SK-N-SH (cell line): Measurements from ENCODE around the gene TLN1. TPM values are rescaled to one million over a fixed set of nuclear protein-coding genes. Genes with fewer than 3 reads are reported as not detected.
A peak's percentile ranks its signal among the peaks of the same experiment; 100 is the strongest.

Experiments used
- CTCF ChIA-PET: fragments of 300-600, 350-600 bp; formaldehyde crosslinking; extraction: SDS; loops from one replicate; lab custom pipeline; 2021; lab: Yijun Ruan, JAX
- POLR2A ChIA-PET: fragments of 350-600 bp; sonication (Branson Sonifier 250); formaldehyde crosslinking; extraction: SDS; loops from one replicate; lab custom pipeline; 2020; ENCODE audit warnings: antibody characterized with exemption, inconsistent platforms; lab: Yijun Ruan, JAX
- DNase-seq: peaks from one replicate; pipeline ENCODE4 v3.0.0; 2012
- H2AFZ ChIP-seq: fragments of 200-600 bp; sonication (generic); 2 replicates; pipeline ENCODE4 v1.8.1; 2016; ENCODE audit warnings: antibody characterized with exemption, mild to moderate bottlenecking, low read depth
- H3F3A ChIP-seq: fragments of 200-600 bp; sonication (generic); replicated peaks from 2 replicates; pipeline ENCODE3; 2016; ENCODE audit warnings: antibody characterized with exemption, mild to moderate bottlenecking; ENCODE audit not compliant: insufficient read depth
- H3K27ac ChIP-seq, 2 experiments: fragments of 200-500 bp in 1 of 2; fragments of 200-600 bp in 1 of 2; sonication (Bioruptor generic) in 1 of 2; sonication (generic), shearing (Covaris generic) in 1 of 2; 2 replicates each; pipeline versions ENCODE4 v1.5.1 to v1.6.1; 2014 to 2016; ENCODE audit warnings: low read depth in 2 of 2, inconsistent platforms in 1 of 2, low read length in 1 of 2, mild to moderate bottlenecking in 1 of 2, mixed read lengths in 1 of 2
- H3K27me3 ChIP-seq: fragments of 200-600 bp; sonication (generic), shearing (Covaris generic); 2 replicates; pipeline ENCODE4 v1.6.1; 2016; ENCODE audit warnings: mixed run types; ENCODE audit not compliant: insufficient read depth
- H3K36me3 ChIP-seq, 2 experiments: fragments of 200-500 bp in 1 of 2; fragments of 200-600 bp in 1 of 2; sonication (Bioruptor generic) in 1 of 2; sonication (generic) in 1 of 2; replicated peaks in 1 of 2; 2 replicates each; pipeline versions ENCODE3 to v1.5.1; 2014 to 2016; ENCODE audit warnings: low read length in 1 of 2, mild to moderate bottlenecking in 1 of 2; ENCODE audit not compliant: insufficient read depth in 2 of 2, control insufficient read depth in 1 of 2
- H3K4me1 ChIP-seq, 2 experiments: fragments of 200-500 bp in 1 of 2; fragments of 200-600 bp in 1 of 2; sonication (Bioruptor generic) in 1 of 2; sonication (generic), shearing (Covaris generic) in 1 of 2; 2 replicates each; pipeline versions ENCODE4 v1.5.1 to v1.6.1; 2014 to 2016; ENCODE audit warnings: low read depth in 1 of 2, low read length in 1 of 2, mixed run types in 1 of 2; ENCODE audit not compliant: insufficient read depth in 2 of 2, control insufficient read depth in 1 of 2
- H3K4me2 ChIP-seq: fragments of 200-600 bp; sonication (generic), shearing (Covaris generic); 2 replicates; pipeline ENCODE4 v1.6.1; 2017; ENCODE audit warnings: mixed run types
- H3K4me3 ChIP-seq, 2 experiments: fragments of 200-500 bp in 1 of 2; fragments of 200-600 bp in 1 of 2; sonication (Bioruptor generic) in 1 of 2; sonication (generic), shearing (Covaris generic) in 1 of 2; 2 replicates each; pipeline versions ENCODE4 v1.5.1 to v1.8.1; 2014 to 2016; ENCODE audit warnings: low read depth in 2 of 2, inconsistent platforms in 1 of 2, low read length in 1 of 2, mild to moderate bottlenecking in 1 of 2, mixed read lengths in 1 of 2, moderate library complexity in 1 of 2
- H3K79me2 ChIP-seq: fragments of 200-600 bp; sonication (generic); 2 replicates; pipeline ENCODE4 v1.8.1; 2017; ENCODE audit warnings: mild to moderate bottlenecking; ENCODE audit not compliant: insufficient read depth
- H3K9ac ChIP-seq: fragments of 200-600 bp; sonication (generic); 2 replicates; pipeline ENCODE4 v1.6.1; 2017; ENCODE audit warnings: mixed run types
- H3K9me2 ChIP-seq: fragments of 200-600 bp; sonication (generic); 2 replicates; pipeline ENCODE4 v1.6.1; 2017; ENCODE audit warnings: mixed run types
- H3K9me3 ChIP-seq: fragments of 200-600 bp; sonication (generic); 2 replicates; pipeline ENCODE4 v1.6.1; 2017; ENCODE audit warnings: mixed run types, mild to moderate bottlenecking, moderate library complexity
- H4K20me1 ChIP-seq: fragments of 200-600 bp; sonication (generic); 2 replicates; pipeline ENCODE4 v1.6.1; 2017; ENCODE audit warnings: mild to moderate bottlenecking, mixed run types; ENCODE audit not compliant: insufficient read depth
- EZH2phosphoT487 ChIP-seq: fragments of 200-600 bp; sonication (generic); IDR thresholded peaks from 2 replicates; pipeline ENCODE4 v1.6.1; 2017; ENCODE audit warnings: low read depth, mixed run types, mild to moderate bottlenecking, antibody characterized with exemption, moderate library complexity, borderline replicate concordance
- FOXJ3 ChIP-seq: sonication (generic); formaldehyde crosslinking; IDR thresholded peaks from 2 replicates; pipeline ENCODE4 v1.5.1; 2020; ENCODE audit warnings: mild to moderate bottlenecking, missing genetic modification reagents
- PBX3 ChIP-seq: IDR thresholded peaks from 2 replicates; pipeline ENCODE4; 2012
- RFX5 ChIP-seq: IDR thresholded peaks from 2 replicates; pipeline ENCODE4 v1.6.1; 2012; ENCODE audit warnings: mild to moderate bottlenecking, improper control_type of control experiment, low read length
- SMC3 ChIP-seq: IDR thresholded peaks from 2 replicates; pipeline ENCODE4 v1.6.1; 2012; ENCODE audit warnings: low read depth, low read length, improper control_type of control experiment
- TAF1 ChIP-seq: IDR thresholded peaks from 2 replicates; pipeline ENCODE4 v1.6.1; 2012; ENCODE audit warnings: low read depth, mild to moderate bottlenecking, low read length, moderate library complexity, borderline replicate concordance
- USF1 ChIP-seq: IDR thresholded peaks from 2 replicates; pipeline ENCODE4 v1.4.0; 2012; ENCODE audit warnings: low read depth, borderline replicate concordance
- WGBS: methylation state at CpG from one replicate; pipeline ENCODE4 v1.1.6; 2017; ENCODE audit warnings: low lambda C conversion rate; 5-methylcytosine and 5-hydroxymethylcytosine counted together
- polyA plus RNA-seq, 3 experiments: library from polyadenylated mRNA; depleted of rRNA; stranded (reverse); fragments of >200 nt; gene quantifications; 2 replicates each; pipeline ENCODE4 v1.2.3, GENCODE V29; 2012

Gene TLN1
- polyA plus RNA-seq, 1 of the 3 experiments (the other 2 are of a cell fraction): 115 TPM

- no peaks in the 10 kb centered on the region for H4K20me1 ChIP-seq
- H3K36me3 ChIP-seq: peaks cover 28 to 49% of the 10 kb centered on the region in 2 experiments
- peak overlapping the region in 1 of 2 experiments; percentile 77; a peak in 2 of 4 replicates for H3K27ac ChIP-seq
- no peaks in the 10 kb centered on the region for H3K27me3 ChIP-seq
- H3K4me1 ChIP-seq: peaks cover 3 to 6% of the 10 kb centered on the region in 2 experiments; a peak in 1 of 4 replicates
- WGBS: 92% methylated on average over 3 of the region's 3 CpGs
- H3K9me2 ChIP-seq: no peaks in the 10 kb centered on the region
- no peak overlapping the region for H3K4me2 ChIP-seq
- H3F3A ChIP-seq: peaks cover 65% of the 10 kb centered on the region
- no peaks in the 10 kb centered on the region for H3K79me2 ChIP-seq
- ChIA-PET POLR2A (interaction anchor here (1.0 to 1.2 kb wide), 2 partner anchors 17 to 36 kb away, joined by 3 to 4 read pairs; partner anchors contain the start of genes CREB3 and TLN1), CTCF (interaction anchor here (0.9 to 8.3 kb wide), 30 partner anchors 8 to 1032 kb away, joined by 3 to 183 read pairs (median 9); partner anchors contain the start of genes ARHGEF39, CCDC107, CREB3 and GBA2)
- no peak overlapping the region for H3K9ac ChIP-seq
- no peak for DNase-seq
- H3K9me3 ChIP-seq: no peaks in the 10 kb centered on the region
- no peak overlapping the region for H2AFZ ChIP-seq
- H3K4me3 ChIP-seq: no peak overlapping the region
- TF ChIP-seq TAF1 (no peak), USF1 (no peak), PBX3 (no peak), EZH2phosphoT487 (no peak), FOXJ3 (CRISPR knock-in tag) (no peak), RFX5 (no peak)
Observed at GRCh38 chr9:35695943-35696401, 36.0 kb downstream of the TLN1 start.

- WGBS: 94% methylated on average over 13 of the region's 13 CpGs
- H3K9ac ChIP-seq: no peak overlapping the region; the same call in 1 of the 2 replicates
- DNase-seq: no peak
- TF ChIP-seq USF1: no peak
- no peak for TF ChIP-seq EZH2phosphoT487
- no peak for TF ChIP-seq SMC3
- ChIA-PET POLR2A (interaction anchor here (1.1 to 1.3 kb wide), 2 partner anchors 13 to 40 kb away, joined by 3 to 4 read pairs; partner anchors contain the start of gene TLN1), CTCF (interaction anchor here (0.9 to 2.7 kb wide), 9 partner anchors 9 to 84 kb away, joined by 3 to 21 read pairs (median 4); partner anchors contain the start of genes ARHGEF39, CCDC107 and RMRP)
- no peaks in the 10 kb centered on the region for H3K9me2 ChIP-seq
- peaks cover 54% of the 10 kb centered on the region for H3F3A ChIP-seq
- peaks cover 23% of the 10 kb centered on the region for H4K20me1 ChIP-seq
- H3K4me1 ChIP-seq: peaks cover 19 to 31% of the 10 kb centered on the region in 2 experiments; a peak in 3 of 4 replicates
- no peak overlapping the region for H2AFZ ChIP-seq
- 0 out of 4 replicates have a peak overlapping the region, but pooled peaks of 1 of the 2 experiments have one; percentile 73 for H3K4me3 ChIP-seq
- no peaks in the 10 kb centered on the region for H3K9me3 ChIP-seq
- H3K36me3 ChIP-seq: peaks cover 11 to 12% of the 10 kb centered on the region in 2 experiments
- peak overlapping the region; percentile 93 to 96 for H3K27ac ChIP-seq
- H3K4me2 ChIP-seq: peak overlapping the region; percentile 91; the same call in 1 of the 2 replicates
- H3K79me2 ChIP-seq: peaks cover 35% of the 10 kb centered on the region
- H3K27me3 ChIP-seq: no peaks in the 10 kb centered on the region
Observed at GRCh38 chr9:35691757-35692301, 40.2 kb downstream of the TLN1 start.
